ENCODE data around the gene DDIT3.

GRCh38 chr12:57560516-57560915 lies 40.2 kb upstream of the DDIT3 start:
- TF ChIP-seq REST (IDR thresholded peaks at IDR 0.05; ENCODE audit: insufficient read depth in 1 of 2, low read depth in 2 of 2, low read length in 2 of 2) (no peak), POLR2AphosphoS5 (IDR thresholded peaks at IDR 0.05; ENCODE audit: low read depth, low read length) (no peak), TAF1 (IDR thresholded peaks at IDR 0.05; ENCODE audit: borderline replicate concordance, insufficient read depth, low read length) (no peak), SIN3A (IDR thresholded peaks at IDR 0.05; ENCODE audit: borderline replicate concordance, insufficient read depth, low read length) (no peak), FOXP2 (optimal IDR thresholded peaks at IDR 0.05; ENCODE audit: borderline replicate concordance, extremely low read depth, extremely low read length, insufficient read depth) (no peak)

All from PFSK-1 (cell line).